ENCODE measurements around the gene SLC1A3.
A peak's percentile ranks its signal among the peaks of the same experiment; 100 is the strongest.

The SLC1A3 gene

GRCh38 chr5:36690041-36690961, 83.9 kb downstream of the SLC1A3 start:
- no peaks in the 10 kb centered on the region for H3K36me3 Mint-ChIP-seq (ENCODE audit: low read depth)
- peak overlapping the region; percentile 90 for H3K27ac Mint-ChIP-seq
- peak overlapping the region; percentile 84 for H3K4me3 Mint-ChIP-seq
- peaks cover 22% of the 10 kb centered on the region for H3K27me3 Mint-ChIP-seq
- no peaks in the 10 kb centered on the region for H3K9me3 Mint-ChIP-seq
- H3K4me1 Mint-ChIP-seq (ENCODE audit: low read depth): peaks cover 37% of the 10 kb centered on the region

DNA sequence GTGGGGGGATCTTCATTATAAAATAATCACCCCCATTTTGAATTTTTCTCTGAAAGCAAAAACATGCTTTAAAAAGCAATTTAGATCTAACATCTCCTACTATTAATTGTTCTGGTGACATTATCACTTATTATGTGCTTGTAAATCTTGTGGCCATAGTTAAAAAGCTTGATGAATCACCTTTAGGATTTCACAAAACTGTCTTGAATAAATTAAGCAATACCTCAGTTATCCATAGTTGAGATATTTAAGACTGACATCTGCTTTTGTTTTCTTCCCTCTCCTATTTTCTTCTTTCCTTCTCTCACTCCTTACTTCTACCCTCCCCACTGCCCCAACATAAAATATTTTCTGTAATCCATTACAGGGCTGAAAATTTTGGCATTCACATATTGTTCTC, 84.8 kb downstream of the SLC1A3 start:
- no peak overlapping the region for H3K27ac Mint-ChIP-seq
- H3K27me3 Mint-ChIP-seq: peaks cover 22% of the 10 kb centered on the region
- H3K4me1 Mint-ChIP-seq (ENCODE audit: low read depth): peaks cover 32% of the 10 kb centered on the region
- H3K9me3 Mint-ChIP-seq: no peaks in the 10 kb centered on the region
- H3K4me3 Mint-ChIP-seq: no peak overlapping the region
- H3K36me3 Mint-ChIP-seq (ENCODE audit: low read depth): no peaks in the 10 kb centered on the region

GRCh38 chr5:36691696-36692371, 85.4 kb downstream of the SLC1A3 start:
- peaks cover 28% of the 10 kb centered on the region for H3K4me1 Mint-ChIP-seq (ENCODE audit: low read depth)
- H3K9me3 Mint-ChIP-seq: no peaks in the 10 kb centered on the region
- peaks cover 22% of the 10 kb centered on the region for H3K27me3 Mint-ChIP-seq
- H3K4me3 Mint-ChIP-seq: no peak overlapping the region
- H3K36me3 Mint-ChIP-seq (ENCODE audit: low read depth): no peaks in the 10 kb centered on the region
- no peak overlapping the region for H3K27ac Mint-ChIP-seq

- Mint-ChIP-seq H3K27me3 (peaks cover 22% of the 10 kb centered on the region), H3K9me3 (no peaks in the 10 kb centered on the region), H3K4me3 (peak overlapping the region; percentile 39)
Measured at GRCh38 chr5:36692791-36693763, 86.7 kb downstream of the SLC1A3 start.

DNA sequence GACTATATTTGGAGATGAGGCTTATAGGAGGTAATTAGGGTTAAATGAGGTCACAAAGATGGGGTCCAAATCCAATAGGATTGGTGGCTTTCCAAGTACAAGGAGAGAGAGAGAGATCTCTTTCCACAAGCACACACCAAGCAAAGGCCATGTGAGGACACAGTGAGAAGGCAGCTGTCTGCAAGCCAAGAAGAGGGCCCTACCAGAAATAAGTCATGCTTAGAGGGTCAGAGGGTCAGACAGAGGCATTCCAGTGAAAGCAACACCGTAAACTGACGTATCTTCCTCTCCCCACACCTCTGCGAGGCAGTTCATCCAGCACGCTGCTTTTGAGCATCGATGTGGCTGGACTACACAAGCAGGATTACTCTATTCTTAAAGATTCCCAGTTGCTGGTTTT, 87.9 kb downstream of the SLC1A3 start:
- Mint-ChIP-seq H3K9me3 (no peaks in the 10 kb centered on the region), H3K4me1 (ENCODE audit: low read depth) (peaks cover 19% of the 10 kb centered on the region), H3K27ac (no peak overlapping the region), H3K36me3 (ENCODE audit: low read depth) (no peaks in the 10 kb centered on the region), H3K27me3 (peaks cover 22% of the 10 kb centered on the region), H3K4me3 (no peak overlapping the region)

More at GRCh38 chr5:36692791-36693763, 86.7 kb downstream of the SLC1A3 start:
- no peaks in the 10 kb centered on the region for H3K36me3 Mint-ChIP-seq (ENCODE audit: low read depth)
- no peak overlapping the region for H3K27ac Mint-ChIP-seq
- H3K4me1 Mint-ChIP-seq (ENCODE audit: low read depth): peaks cover 28% of the 10 kb centered on the region

DNA sequence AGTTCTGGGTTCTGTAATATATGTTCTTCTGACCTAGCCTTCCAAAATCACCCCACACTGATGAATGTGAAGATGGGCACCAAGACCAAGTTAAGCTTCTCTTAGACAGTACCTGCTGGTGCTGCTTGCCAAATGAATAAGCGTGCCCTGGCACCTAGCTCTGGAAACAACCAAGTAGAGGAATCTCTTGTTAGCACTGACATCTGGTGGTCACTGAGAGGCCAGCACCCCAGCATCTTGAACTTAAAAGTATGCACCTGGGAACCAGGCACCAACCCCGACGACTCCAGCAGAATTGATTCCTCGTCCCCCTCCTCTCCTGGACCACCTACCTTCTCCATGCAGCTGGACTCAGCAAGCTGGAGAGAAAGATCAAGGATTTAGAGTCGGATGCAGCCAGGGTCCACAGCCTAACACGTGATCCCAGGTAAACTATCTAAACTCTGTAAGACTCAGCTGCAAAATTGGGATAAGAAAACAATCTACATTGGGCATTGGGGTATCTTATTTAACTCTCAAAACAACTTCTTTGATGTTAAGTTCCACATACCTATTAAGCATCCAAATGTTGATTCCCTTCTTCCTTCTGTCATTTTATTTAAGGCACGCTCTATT, 89.8 kb downstream of the SLC1A3 start:
- no peaks in the 10 kb centered on the region for H3K36me3 Mint-ChIP-seq (ENCODE audit: low read depth)
- no peaks in the 10 kb centered on the region for H3K9me3 Mint-ChIP-seq
- H3K27me3 Mint-ChIP-seq: peaks cover 22% of the 10 kb centered on the region
- H3K27ac Mint-ChIP-seq: no peak overlapping the region
- H3K4me1 Mint-ChIP-seq (ENCODE audit: low read depth): peaks cover 10% of the 10 kb centered on the region
- H3K4me3 Mint-ChIP-seq: no peak overlapping the region

DNA sequence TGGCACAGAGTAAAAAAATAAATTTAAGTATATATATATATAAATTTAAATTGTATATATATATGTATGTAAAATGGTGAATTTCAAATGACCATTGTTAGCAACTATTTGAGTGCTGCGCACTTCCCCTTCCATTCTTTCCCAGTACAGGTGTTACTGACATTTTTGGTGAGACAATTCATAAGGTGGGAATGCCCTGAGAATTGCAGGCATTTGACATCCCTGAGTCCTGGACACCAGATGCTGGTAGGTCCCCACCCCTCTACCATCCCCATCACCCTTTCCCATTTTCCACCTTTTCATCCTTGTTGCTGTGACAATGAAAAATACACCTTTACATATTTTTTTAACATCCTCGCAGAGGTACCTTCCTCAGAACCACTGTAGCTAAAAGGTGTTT, 91.6 kb downstream of the SLC1A3 start:
- no peaks in the 10 kb centered on the region for H3K9me3 Mint-ChIP-seq
- no peak overlapping the region for H3K4me3 Mint-ChIP-seq
- no peaks in the 10 kb centered on the region for H3K36me3 Mint-ChIP-seq (ENCODE audit: low read depth)
- H3K27me3 Mint-ChIP-seq: peaks cover 10% of the 10 kb centered on the region
- no peak overlapping the region for H3K27ac Mint-ChIP-seq
- peaks cover 10% of the 10 kb centered on the region for H3K4me1 Mint-ChIP-seq (ENCODE audit: low read depth)

- H3K27me3 Mint-ChIP-seq: peaks cover 3% of the 10 kb centered on the region
- no peak overlapping the region for H3K27ac Mint-ChIP-seq
- H3K36me3 Mint-ChIP-seq (ENCODE audit: low read depth): peaks cover 4% of the 10 kb centered on the region
- no peak overlapping the region for H3K4me3 Mint-ChIP-seq
- H3K9me3 Mint-ChIP-seq: no peaks in the 10 kb centered on the region
- peaks cover 10% of the 10 kb centered on the region for H3K4me1 Mint-ChIP-seq (ENCODE audit: low read depth)
Measured at GRCh38 chr5:36701085-36701698, 94.8 kb downstream of the SLC1A3 start.

DNA sequence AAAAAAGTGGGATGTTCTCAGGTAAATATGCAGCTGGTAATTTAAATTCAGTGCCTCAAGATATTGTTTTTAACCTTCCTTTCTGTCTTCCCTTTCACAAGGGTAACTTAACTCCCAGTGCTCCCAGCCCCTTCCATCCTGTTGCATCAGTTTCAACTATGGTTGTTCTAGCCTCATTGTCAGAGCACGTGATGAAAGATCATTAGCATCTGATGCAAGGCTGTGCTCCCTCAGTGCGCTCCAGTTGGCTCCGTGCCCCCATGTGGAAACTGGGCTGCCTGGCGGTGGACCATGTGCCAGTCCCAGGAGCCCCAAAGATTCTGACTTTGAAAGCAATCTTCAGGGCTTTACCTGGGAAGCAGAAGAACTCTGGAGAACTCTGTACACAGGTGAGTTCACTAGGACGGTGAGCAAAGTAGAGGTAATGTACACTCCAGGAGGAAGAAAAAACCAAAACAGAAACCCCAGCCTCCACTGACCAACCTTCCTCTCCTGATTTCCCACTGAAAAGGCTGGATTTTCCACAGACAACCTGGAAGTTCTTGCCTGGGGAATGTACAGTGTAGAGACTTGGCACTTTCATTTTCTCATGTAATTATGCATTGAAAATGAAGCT, 96.9 kb downstream of the SLC1A3 start:
- H3K4me1 Mint-ChIP-seq (ENCODE audit: low read depth): peaks cover 10% of the 10 kb centered on the region
- no peak overlapping the region for H3K27ac Mint-ChIP-seq
- peaks cover 3% of the 10 kb centered on the region for H3K27me3 Mint-ChIP-seq
- peaks cover 9% of the 10 kb centered on the region for H3K36me3 Mint-ChIP-seq (ENCODE audit: low read depth)
- H3K4me3 Mint-ChIP-seq: no peak overlapping the region
- H3K9me3 Mint-ChIP-seq: peaks cover 4% of the 10 kb centered on the region

GRCh38 chr5:36704131-36704530, 97.7 kb downstream of the SLC1A3 start:
- Mint-ChIP-seq H3K36me3 (ENCODE audit: low read depth) (peaks cover 17% of the 10 kb centered on the region), H3K27me3 (peaks cover 3% of the 10 kb centered on the region), H3K9me3 (peaks cover 4% of the 10 kb centered on the region), H3K27ac (no peak overlapping the region), H3K4me1 (ENCODE audit: low read depth) (peaks cover 10% of the 10 kb centered on the region), H3K4me3 (no peak overlapping the region)

DNA sequence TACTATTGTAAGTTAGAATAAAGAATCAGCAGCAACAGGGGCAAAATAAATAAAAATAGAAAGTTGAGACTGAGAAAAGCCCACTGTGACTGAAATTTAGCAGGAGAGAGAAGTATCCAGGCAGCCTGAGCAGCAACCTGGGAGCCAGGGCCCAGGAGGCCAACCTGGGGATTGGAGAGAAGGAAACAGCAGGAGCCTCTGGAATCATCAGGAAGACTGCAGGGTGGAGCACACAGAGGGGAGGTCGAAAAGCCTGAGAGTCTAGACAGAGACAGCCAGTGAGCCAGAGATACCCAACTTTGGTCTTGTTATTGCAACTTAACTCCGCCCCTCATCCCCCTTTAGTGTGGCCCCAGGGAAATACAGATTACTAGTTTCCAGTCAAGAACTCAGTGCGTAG, 98.6 kb downstream of the SLC1A3 start:
- Mint-ChIP-seq H3K36me3 (ENCODE audit: low read depth) (peaks cover 17% of the 10 kb centered on the region), H3K27ac (no peak overlapping the region), H3K4me1 (ENCODE audit: low read depth) (peaks cover 10% of the 10 kb centered on the region), H3K27me3 (peaks cover 3% of the 10 kb centered on the region), H3K9me3 (peaks cover 4% of the 10 kb centered on the region), H3K4me3 (no peak overlapping the region)

DNA sequence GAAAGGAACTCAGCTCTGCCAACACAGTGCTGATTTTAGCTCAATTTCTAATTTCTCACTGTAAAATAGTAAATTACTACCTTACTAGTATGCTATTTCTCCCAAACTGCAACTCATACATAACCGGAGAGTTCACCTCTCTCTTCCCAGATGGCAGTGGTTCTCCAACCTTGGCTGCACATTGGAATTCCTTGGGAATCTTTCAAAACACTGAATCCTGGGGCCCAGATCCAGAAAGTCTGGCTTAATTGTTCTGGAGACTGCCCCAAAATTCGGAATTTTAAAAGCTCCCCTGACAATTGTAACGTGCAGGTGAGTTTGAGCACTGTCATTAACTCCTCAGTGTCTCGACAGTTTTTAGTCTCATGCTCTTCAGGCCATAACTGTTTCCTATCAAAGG, 100.3 kb downstream of the SLC1A3 start:
- Mint-ChIP-seq H3K4me3 (no peak overlapping the region), H3K27ac (no peak overlapping the region), H3K27me3 (peaks cover 3% of the 10 kb centered on the region), H3K4me1 (ENCODE audit: low read depth) (no peaks in the 10 kb centered on the region), H3K9me3 (peaks cover 4% of the 10 kb centered on the region), H3K36me3 (ENCODE audit: low read depth) (peaks cover 17% of the 10 kb centered on the region)

- H3K4me3 Mint-ChIP-seq: no peak overlapping the region
- peaks cover 4% of the 10 kb centered on the region for H3K9me3 Mint-ChIP-seq
- peaks cover 17% of the 10 kb centered on the region for H3K36me3 Mint-ChIP-seq (ENCODE audit: low read depth)
- H3K27ac Mint-ChIP-seq: no peak overlapping the region
- H3K27me3 Mint-ChIP-seq: no peaks in the 10 kb centered on the region
- no peaks in the 10 kb centered on the region for H3K4me1 Mint-ChIP-seq (ENCODE audit: low read depth)
Measured at GRCh38 chr5:36708996-36709395, 102.6 kb downstream of the SLC1A3 start.
